Measurements from ENCODE around the gene GHDC.

Gene GHDC

DNA sequence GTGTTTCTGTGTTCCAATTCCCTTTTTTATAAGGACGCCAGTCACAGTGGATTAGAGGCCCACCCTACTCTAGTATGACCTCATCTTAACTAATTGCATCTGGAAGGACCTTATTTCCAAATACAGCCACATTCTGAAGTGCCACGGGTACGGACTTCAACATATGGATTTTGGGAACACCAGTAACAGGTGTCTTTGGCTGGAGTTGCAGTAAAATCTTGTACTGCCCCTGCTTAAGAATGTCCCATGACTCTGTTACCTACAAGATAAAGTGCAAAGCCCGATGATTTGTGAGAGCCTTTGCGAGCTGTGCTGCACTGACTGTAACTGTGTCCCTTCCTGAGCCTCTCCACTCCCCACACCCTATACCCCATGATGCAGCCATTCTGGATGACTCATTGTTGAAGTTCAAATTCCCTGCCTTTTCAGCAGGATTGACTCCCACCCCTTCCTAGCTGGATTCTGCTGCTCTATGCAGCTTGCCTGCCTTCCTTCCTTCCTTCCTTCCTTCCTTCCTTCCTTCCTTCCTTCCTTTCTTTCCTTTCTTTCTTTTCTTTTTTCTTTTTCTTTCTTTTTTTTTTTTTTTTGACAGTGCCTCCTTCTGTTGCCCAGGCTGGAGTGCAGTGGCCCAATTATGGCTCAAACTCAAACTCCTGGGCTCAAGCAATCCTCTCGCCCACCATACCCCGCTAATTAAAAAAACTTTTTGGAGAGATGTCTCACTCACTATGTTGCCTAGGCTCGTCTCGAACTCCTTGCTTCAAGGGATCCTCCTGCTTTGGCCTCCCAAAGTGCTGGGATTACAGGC is 11.2 kb downstream of the GHDC start:
- DNase-seq: no peak

GRCh38 chr17:42181851-42182207 is 12.5 kb downstream of the GHDC start:
- no peak for DNase-seq

- DNase-seq: peak; percentile 40
Measured at GRCh38 chr17:42180922-42181850, 13.1 kb downstream of the GHDC start, which contains the start of gene KCNH4. Gene KCNH4 (minus strand): TSS chr17:42181142. CDS start chr17:42180945, 197 bp downstream.

GRCh38 chr17:42180411-42180921 is 13.8 kb downstream of the GHDC start:
- DNase-seq: no peak

GRCh38 chr17:42179911-42180410 is 14.3 kb downstream of the GHDC start:
- no peak for DNase-seq

GRCh38 chr17:42179335-42179734 is 15.0 kb downstream of the GHDC start:
- DNase-seq: no peak

GRCh38 chr17:42178817-42179216 is 15.5 kb downstream of the GHDC start:
- no peak for DNase-seq

GRCh38 chr17:42177684-42178083 is 16.6 kb downstream of the GHDC start:
- DNase-seq: no peak

DNA sequence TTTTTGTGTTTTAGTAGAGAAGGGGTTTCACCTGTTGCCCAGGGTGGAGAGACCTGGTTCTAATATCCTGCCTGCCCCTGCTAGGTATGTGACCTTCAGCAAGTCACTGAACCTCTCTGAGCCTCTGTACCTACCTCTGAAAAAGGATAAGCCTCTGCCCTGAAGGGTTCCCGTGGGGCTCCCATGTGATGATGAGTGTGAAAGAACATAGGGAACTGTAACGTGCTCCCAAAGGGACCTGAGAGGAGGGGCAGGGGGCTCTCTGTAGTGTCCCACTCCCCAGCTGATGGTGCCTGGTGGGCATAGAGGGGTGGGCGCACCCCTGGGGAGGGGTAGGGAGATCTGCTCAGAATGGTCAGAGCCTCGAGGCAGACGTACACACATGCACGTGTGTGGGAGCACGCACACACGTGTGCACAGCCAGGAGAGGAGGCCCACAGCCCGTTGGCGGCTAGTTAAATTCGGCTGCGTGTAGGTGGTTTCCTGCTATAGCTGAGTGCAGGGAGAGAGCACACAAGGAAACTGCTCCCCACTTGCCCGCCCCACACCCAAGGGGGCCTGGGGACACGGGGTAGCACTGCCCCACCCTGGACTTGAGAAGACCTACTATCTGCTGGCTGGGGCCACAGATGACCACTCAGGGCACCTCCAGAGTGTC is 20.0 kb downstream of the GHDC start:
- DNase-seq: no peak

- no peak for DNase-seq
Measured at GRCh38 chr17:42171831-42172230, 22.5 kb downstream of the GHDC start.

- DNase-seq: no peak
Measured at GRCh38 chr17:42169351-42169750, 24.9 kb downstream of the GHDC start.

DNA sequence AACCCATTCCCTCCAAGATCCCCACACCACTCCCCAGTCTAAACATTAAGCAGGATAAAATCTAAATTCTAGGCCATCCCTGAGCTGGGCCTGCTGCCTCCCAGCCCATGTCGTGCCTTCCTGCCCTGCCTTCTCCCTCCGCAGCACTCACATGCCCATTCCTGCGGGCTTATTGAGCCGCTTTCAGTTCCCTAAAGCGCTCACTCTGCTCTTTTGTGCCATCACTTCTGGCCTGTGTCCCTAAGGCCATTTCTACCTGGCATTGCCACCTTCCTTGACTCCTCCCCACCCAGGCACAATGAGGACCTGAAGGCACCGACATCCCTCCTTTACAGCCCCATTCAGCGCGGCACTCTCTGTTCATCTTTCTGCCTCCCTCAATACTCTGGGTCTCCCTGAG is 26.5 kb downstream of the GHDC start:
- no peak for DNase-seq

GRCh38 chr17:42166196-42166763 is 28.0 kb downstream of the GHDC start:
- DNase-seq: no peak

DNA sequence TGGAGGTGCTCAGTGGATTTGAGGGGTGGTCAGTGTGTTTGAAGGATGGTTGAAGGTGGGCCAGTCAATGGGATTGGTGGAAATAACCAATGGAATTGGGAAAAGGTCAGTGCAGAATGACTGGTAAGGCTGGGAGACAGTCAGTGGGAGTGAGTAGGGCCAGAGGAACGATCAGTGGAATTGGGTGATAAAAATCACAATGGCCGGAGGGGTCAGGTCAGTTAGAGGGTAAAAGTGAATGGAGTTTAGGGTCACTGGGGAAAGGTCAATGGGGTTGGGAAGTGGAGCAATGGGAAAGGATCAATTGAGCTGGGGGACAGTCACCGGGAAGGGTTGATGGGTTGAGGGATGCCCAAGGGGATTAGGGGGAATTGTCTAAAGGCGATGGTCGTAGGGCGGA is 28.5 kb downstream of the GHDC start:
- no peak for DNase-seq

GRCh38 chr17:42163696-42164407 is 30.4 kb downstream of the GHDC start:
- no peak for DNase-seq

DNA sequence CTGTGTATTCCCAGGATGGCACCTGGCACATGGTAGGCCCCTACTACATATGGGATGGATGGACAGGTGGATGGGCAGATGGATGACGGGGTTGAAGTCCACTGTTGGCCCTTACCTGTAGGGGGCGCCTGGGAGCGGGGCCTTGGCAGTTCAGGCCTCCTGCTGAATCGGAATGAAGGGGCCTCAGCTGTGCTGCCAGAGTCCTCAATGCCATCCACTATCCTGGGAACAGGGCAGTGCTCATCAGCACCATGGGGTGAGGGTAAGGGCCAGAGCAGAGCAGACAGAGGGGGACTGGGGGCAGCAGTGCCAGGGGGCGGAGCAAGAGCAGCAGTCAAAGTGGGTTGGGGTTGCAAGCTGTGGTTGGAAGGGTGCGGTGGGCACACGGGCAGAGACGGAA is 31.2 kb downstream of the GHDC start:
- no peak for DNase-seq

DNA sequence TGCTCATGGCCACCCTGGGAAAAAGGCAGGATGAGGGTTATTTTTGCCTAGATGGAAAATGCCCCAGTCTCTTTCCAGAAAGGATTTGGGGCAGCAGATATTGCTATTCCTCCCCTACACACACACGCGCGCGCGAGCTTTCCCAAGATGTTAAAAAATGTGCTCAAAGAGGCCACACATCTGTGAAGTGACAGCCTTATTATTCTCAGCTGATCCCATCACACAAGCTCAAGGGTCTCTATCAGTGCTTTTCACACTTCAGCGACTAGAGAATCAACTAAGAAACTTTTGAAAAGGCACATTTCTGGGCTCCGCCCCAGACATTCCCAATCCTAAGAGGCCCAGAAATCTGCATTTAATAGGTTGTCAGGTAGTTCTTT is 33.8 kb downstream of the GHDC start:
- no peak for DNase-seq

DNA sequence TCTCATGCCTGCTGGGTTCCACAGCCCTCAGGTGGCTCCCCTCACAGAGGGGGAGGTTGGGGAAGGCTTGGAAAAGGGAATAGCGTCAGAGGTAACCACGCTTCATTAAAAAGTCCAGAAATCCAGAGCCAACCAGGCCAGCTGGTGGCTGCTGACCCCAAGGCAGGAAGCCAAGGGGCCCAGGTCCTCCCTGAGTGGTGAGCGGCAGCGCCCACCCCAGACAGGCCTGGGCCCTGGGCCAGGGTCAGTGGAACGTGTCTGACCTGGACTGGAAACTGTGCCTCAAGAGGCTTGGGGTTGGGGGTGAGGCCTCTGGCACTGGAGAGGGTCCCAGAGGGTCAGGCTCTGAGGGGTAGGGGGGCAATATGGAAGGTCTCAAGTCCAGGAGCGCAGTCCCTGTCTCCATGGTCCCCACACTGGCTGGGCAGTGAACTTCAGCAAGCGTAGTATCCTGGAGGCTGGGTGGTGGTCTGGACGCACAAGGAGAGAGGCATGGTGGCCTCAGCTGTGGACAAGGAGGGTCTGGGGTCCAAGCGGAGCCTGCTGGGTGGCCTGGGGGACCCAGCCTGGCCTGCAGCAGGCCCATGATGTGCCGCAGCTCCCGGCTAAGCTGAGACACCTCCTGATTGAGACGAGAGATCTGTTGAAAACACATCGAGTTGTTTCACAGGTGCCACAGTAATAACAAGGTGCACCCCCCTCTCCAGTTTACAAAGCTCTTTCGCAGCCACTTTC is 34.3 kb downstream of the GHDC start:
- DNase-seq: no peak

DNA sequence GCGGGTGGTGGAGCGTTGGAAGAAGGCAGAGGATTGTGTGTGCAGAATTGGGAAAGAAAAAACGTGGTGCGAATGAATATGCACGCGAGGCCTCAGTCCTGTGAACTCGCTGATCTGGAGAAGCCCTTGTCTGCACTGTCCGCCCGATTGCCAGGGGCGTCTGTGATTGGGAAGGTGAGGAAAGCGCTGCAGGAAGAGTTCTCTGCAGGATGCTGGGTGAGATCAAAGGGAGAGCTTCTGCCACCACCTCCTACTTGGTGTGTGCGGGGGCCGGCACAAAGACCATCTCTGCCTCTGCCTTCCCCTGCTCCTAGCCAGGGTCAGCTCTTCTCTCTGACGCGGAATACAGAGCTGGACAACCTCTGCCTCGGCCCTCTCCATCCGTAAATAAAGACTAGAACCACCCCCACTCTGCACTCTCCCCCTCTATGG is 38.7 kb downstream of the GHDC start:
- DNase-seq: no peak

DNA sequence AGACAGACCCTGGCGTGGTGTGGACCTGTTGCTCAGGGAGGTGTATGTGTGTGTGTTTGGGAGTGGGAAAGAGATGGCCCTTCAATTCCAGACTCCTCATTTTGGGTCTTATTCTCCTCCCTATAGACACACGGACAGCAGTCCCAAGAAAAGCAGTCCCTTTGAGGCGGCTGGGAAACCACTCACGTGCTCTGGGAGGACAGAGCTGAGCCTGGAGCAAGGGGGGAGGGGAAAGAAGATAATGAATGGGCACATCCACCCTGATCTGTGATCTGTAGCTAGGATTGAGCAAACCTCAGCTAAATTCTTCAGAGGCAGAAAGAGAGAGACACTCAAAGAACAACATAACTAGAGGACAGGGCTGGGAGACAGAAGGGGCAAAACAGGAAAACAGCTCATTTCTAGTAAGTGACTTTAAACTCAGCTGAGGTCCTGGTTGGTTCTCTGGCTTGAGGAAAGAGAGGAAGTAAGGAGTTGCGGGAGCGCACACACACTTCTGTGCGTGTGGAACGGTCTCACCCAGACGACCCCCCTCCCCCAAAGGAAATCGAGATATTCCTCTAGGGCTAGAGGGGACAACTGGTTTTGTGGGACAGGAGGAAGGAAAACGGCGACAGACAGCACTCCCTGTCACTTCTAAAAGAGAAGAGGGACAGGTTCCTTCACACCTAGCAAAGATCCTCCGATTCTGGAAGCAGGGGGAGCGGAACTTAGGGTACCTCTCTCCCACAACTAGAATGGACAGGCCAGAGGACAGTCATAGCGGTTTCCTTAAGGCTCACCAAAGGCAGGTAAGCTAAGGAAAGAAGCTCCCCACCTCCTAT is 40.2 kb downstream of the GHDC start:
- no peak for DNase-seq

Measured in NCI-H1417 treated with DMSO at 0.1 percent for 48 hours (cell line).